ENCODE measurements around the gene DCTN3.

DNA sequence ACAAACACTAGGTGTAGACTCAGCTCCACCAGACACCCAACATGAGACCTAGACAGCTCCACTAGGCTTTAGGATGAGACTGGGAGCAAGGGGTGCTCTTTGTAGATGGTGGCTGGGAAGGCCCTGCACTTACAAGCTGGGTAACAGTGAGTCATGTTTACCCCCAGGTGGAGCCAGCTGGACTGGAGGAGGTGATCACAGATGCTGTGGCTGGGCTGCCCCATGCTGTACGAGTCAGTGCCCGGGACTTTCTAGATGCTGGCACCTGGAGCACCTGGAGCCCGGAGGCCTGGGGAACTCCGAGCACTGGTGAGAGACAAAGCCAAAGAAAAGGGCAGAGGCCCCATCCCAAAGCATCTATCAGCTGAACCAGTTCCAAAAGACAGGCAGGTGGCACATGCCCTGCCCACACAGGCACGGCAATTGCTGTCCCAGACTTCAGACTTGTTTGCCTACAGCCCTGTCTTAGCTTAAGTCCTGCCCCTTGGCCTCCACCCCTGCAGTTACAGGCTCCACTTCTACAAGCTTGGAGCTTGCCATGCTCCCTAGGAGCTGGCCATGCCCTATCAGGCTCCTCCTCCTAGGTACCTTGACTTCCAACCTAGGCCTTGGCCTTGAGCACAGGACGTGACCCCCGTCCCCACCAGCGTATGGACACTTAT, 39.4 kb upstream of the DCTN3 start:
- TF ChIP-seq, protein P1, sequence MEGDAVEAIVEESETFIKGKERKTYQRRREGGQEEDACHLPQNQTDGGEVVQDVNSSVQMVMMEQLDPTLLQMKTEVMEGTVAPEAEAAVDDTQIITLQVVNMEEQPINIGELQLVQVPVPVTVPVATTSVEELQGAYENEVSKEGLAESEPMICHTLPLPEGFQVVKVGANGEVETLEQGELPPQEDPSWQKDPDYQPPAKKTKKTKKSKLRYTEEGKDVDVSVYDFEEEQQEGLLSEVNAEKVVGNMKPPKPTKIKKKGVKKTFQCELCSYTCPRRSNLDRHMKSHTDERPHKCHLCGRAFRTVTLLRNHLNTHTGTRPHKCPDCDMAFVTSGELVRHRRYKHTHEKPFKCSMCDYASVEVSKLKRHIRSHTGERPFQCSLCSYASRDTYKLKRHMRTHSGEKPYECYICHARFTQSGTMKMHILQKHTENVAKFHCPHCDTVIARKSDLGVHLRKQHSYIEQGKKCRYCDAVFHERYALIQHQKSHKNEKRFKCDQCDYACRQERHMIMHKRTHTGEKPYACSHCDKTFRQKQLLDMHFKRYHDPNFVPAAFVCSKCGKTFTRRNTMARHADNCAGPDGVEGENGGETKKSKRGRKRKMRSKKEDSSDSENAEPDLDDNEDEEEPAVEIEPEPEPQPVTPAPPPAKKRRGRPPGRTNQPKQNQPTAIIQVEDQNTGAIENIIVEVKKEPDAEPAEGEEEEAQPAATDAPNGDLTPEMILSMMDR (IDR thresholded peaks at IDR 0.05), result no peak
- TF ChIP-seq POLR2A (IDR thresholded peaks at IDR 0.05), result no peak
